CD14-positive monocyte (primary cell): ENCODE measurements around the gene CAMK1D. TPM values are rescaled to one million over a fixed set of nuclear protein-coding genes. Genes with fewer than 3 reads are reported as not detected.
"Not testable (repeated sequence)": the region's sequence is repeated elsewhere in the genome, so short reads cannot be mapped to it uniquely, and the experiment has no call there.

ENCODE experiments used
- DNase-seq, 3 donors: peaks; one replicate each; pipeline ENCODE4 v3.0.0-alpha.2; 2011 to 2022
- H2AFZ ChIP-seq: 2 replicates; pipeline ENCODE4 v1.6.0; 2012; ENCODE audit warnings: mild to moderate bottlenecking, low read depth, low read length, inconsistent platforms; ENCODE audit not compliant: insufficient read depth, poor library complexity, severe bottlenecking
- H3K27ac ChIP-seq, 2 donors: 1 replicate in 1 of 2; 2 replicates in 1 of 2; pipeline ENCODE4 v1.5.1; 2012 to 2013; ENCODE audit warnings: low read length in 2 of 2, control low read depth in 1 of 2, inconsistent platforms in 1 of 2, low read depth in 1 of 2, mild to moderate bottlenecking in 1 of 2
- H3K27me3 ChIP-seq, 2 donors: one replicate each; pipeline versions ENCODE4 v1.6.0 to v1.6.1; 2011 to 2013; ENCODE audit warnings: low read length in 2 of 2; ENCODE audit not compliant: control insufficient read depth in 2 of 2, insufficient read depth in 2 of 2
- H3K36me3 ChIP-seq, 2 donors: replicated peaks in 1 of 2; 1 replicate in 1 of 2; 2 replicates in 1 of 2; pipeline versions ENCODE4 v1.5.1 to v1.6.1; 2012 to 2013; ENCODE audit warnings: low read length in 2 of 2, control low read depth in 1 of 2, inconsistent platforms in 1 of 2, mild to moderate bottlenecking in 1 of 2; ENCODE audit not compliant: insufficient read depth in 2 of 2, control insufficient read depth in 1 of 2
- H3K4me1 ChIP-seq, 2 donors: 1 replicate in 1 of 2; 2 replicates in 1 of 2; pipeline versions ENCODE4 v1.5.1 to v1.6.1; 2012 to 2013; ENCODE audit warnings: low read length in 2 of 2, control low read depth in 1 of 2, inconsistent platforms in 1 of 2, mild to moderate bottlenecking in 1 of 2, moderate library complexity in 1 of 2; ENCODE audit not compliant: insufficient read depth in 2 of 2, control insufficient read depth in 1 of 2
- H3K4me2 ChIP-seq: replicated peaks from 2 replicates; pipeline ENCODE3; 2012; ENCODE audit warnings: low read length, moderate library complexity, mild to moderate bottlenecking; ENCODE audit not compliant: poor library complexity, severe bottlenecking; ENCODE audit errors: extremely low read depth
- H3K4me3 ChIP-seq, 3 experiments: fragments of 200-600 bp in 1 of 3; sonication (generic) in 1 of 3; replicated peaks in 1 of 3; 1 replicate in 2 of 3; 2 replicates in 1 of 3; pipeline ENCODE4 v1.5.1; 2011 to 2013; ENCODE audit warnings: low read length in 3 of 3, mild to moderate bottlenecking in 3 of 3, control low read depth in 2 of 3, low read depth in 2 of 3, inconsistent platforms in 1 of 3, moderate library complexity in 1 of 3
- H3K79me2 ChIP-seq: 2 replicates; pipeline ENCODE4 v1.6.0; 2012; ENCODE audit warnings: mild to moderate bottlenecking, control low read depth, inconsistent platforms, low read length, moderate library complexity; ENCODE audit not compliant: insufficient read depth
- H3K9ac ChIP-seq: 2 replicates; pipeline ENCODE4 v1.6.0; 2017; ENCODE audit warnings: low read length, mild to moderate bottlenecking; ENCODE audit not compliant: insufficient read depth, poor library complexity, severe bottlenecking
- H3K9me3 ChIP-seq, 2 donors: replicated peaks in 1 of 2; 1 replicate in 1 of 2; 2 replicates in 1 of 2; pipeline versions ENCODE4 v1.5.1 to v1.6.1; 2012 to 2013; ENCODE audit warnings: low read length in 2 of 2, control low read depth in 1 of 2; ENCODE audit not compliant: control insufficient read depth in 1 of 2, insufficient read depth in 1 of 2
- H4K20me1 ChIP-seq: 2 replicates; pipeline ENCODE4 v1.6.0; 2012; ENCODE audit warnings: mild to moderate bottlenecking, low read length, control low read depth, moderate library complexity; ENCODE audit not compliant: insufficient read depth
- H3K27ac Mint-ChIP-seq, 7 donors: one replicate each; pipeline ENCODE4 v1.8.0; 2020; ENCODE audit warnings: mild to moderate bottlenecking in 7 of 7, mixed read lengths in 7 of 7, moderate library complexity in 6 of 7, inconsistent platforms in 2 of 7
- H3K27me3 Mint-ChIP-seq, 3 donors: one replicate each; pipeline ENCODE4 v1.8.0; 2021 to 2022; ENCODE audit warnings: low read depth in 3 of 3, mild to moderate bottlenecking in 3 of 3, mixed read lengths in 3 of 3, moderate library complexity in 3 of 3, inconsistent platforms in 1 of 3
- H3K36me3 Mint-ChIP-seq, 2 donors: one replicate each; pipeline ENCODE4 v1.8.0; 2020; ENCODE audit warnings: mixed read lengths in 2 of 2, inconsistent platforms in 1 of 2, mild to moderate bottlenecking in 1 of 2
- H3K4me1 Mint-ChIP-seq: one replicate; pipeline ENCODE4 v1.8.0; 2020; ENCODE audit warnings: mild to moderate bottlenecking, mixed read lengths
- H3K4me3 Mint-ChIP-seq, 2 donors: one replicate each; pipeline ENCODE4 v1.8.0; 2020; ENCODE audit warnings: mild to moderate bottlenecking in 2 of 2, mixed read lengths in 2 of 2, moderate library complexity in 1 of 2
- H3K9me3 Mint-ChIP-seq, 7 donors: one replicate each; pipeline ENCODE4 v1.8.0; 2020 to 2022; ENCODE audit warnings: mixed read lengths in 7 of 7, mild to moderate bottlenecking in 6 of 7, moderate library complexity in 6 of 7, inconsistent platforms in 2 of 7
- CTCF ChIP-seq: fragments of 200-600 bp; IDR thresholded peaks from one replicate; pipeline ENCODE4 v1.8.0; 2022; ENCODE audit warnings: antibody characterized with exemption, mild to moderate bottlenecking
- WGBS: methylation state at CpG from one replicate; pipeline ENCODE4 v1.1.5; 2013; ENCODE audit warnings: missing lambda C conversion rate; ENCODE audit not compliant: insufficient coverage; 5-methylcytosine and 5-hydroxymethylcytosine counted together
- intact Hi-C, 2 donors: fragments of 100-400 bp; cut with micrococcal nuclease; formaldehyde crosslinking; loops; one replicate each; pipeline versions ENCODE4 v1.15.0 to v1.15.1; 2023
- polyA plus RNA-seq, 3 donors: library from polyadenylated mRNA; depleted of rRNA in 1 of 3; unstranded in 2 of 3; stranded (reverse) in 1 of 3; fragments of 300-500 nt in 2 of 3; fragments of >200 nt in 1 of 3; fragmentation: Illumina TruSeq in 2 of 3; gene quantifications; 1 replicate in 2 of 3; 2 replicates in 1 of 3; pipeline ENCODE4 v1.2.3, GENCODE V29; 2012 to 2021

CAMK1D gene
- polyA plus RNA-seq, 3 donors, result 6.7 to 11.8 (median 7.1) TPM

- peak in 2 of 3 donors; percentile 8 to 12 for DNase-seq
- Mint-ChIP-seq H3K27ac (peak overlapping the region in 1 of 7 donors; percentile 43), H3K4me1 (peaks cover 25% of the 10 kb centered on the region), H3K4me3 (peak overlapping the region in 1 of 2 donors; percentile 41), H3K27me3 (peaks cover 30 to 50% (median 37%) of the 10 kb centered on the region in 3 donors), H3K36me3 (peaks cover 3 to 8% of the 10 kb centered on the region in 2 donors), H3K9me3 (peaks cover 0 to 4% (median 0%) of the 10 kb centered on the region in 7 donors)
- no peak for TF ChIP-seq CTCF
- H3K36me3 ChIP-seq, result no peaks in the 10 kb centered on the region
- no peaks in the 10 kb centered on the region for H3K79me2 ChIP-seq
- intact Hi-C loops, result loop anchor here in 1 of 2 donors (5.0 kb wide), 1 partner anchor 91 kb away; no protein-coding TSS in a partner anchor
- peaks cover 18 to 19% of the 10 kb centered on the region in 2 donors for H3K4me1 ChIP-seq
- peaks cover 78% of the 10 kb centered on the region for H4K20me1 ChIP-seq
- no peak overlapping the region for H3K4me2 ChIP-seq
- H3K9ac ChIP-seq, result no peak overlapping the region
- WGBS, result 65% methylated on average over 3 of the region's 12 CpGs
- peaks cover 0 to 17% of the 10 kb centered on the region in 2 donors for H3K27me3 ChIP-seq
- H3K27ac ChIP-seq, result no peak overlapping the region
- H3K4me3 ChIP-seq, result no peak overlapping the region
- peaks cover 0 to 4% of the 10 kb centered on the region in 2 donors for H3K9me3 ChIP-seq
- no peak overlapping the region for H2AFZ ChIP-seq
These were observed 4.3 kb downstream of the CAMK1D start for GRCh38 chr10:12353399-12354242.

- not testable (repeated sequence) for H3K36me3 Mint-ChIP-seq, H3K27ac ChIP-seq, H3K9me3 Mint-ChIP-seq, H3K4me3 ChIP-seq, DNase-seq, H3K79me2 ChIP-seq, H2AFZ ChIP-seq, H3K9me3 ChIP-seq, H3K4me2 ChIP-seq, H3K4me3 Mint-ChIP-seq, H3K9ac ChIP-seq, H3K27ac Mint-ChIP-seq, H3K36me3 ChIP-seq
- intact Hi-C loops, result loop anchor here in 1 of 2 donors (5.0 kb wide), 1 partner anchor 92 kb away; no protein-coding TSS in a partner anchor
- H3K4me1 Mint-ChIP-seq, result peaks cover 27% of the 10 kb centered on the region
- Histone ChIP-seq H3K27me3 (peaks cover 0 to 17% of the 10 kb centered on the region in 2 donors), H3K4me1 (peaks cover 17 to 18% of the 10 kb centered on the region in 2 donors), H4K20me1 (peaks cover 89% of the 10 kb centered on the region)
- H3K27me3 Mint-ChIP-seq, result peaks cover 30 to 50% (median 37%) of the 10 kb centered on the region in 3 donors
- 75% methylated on average over 4 of the region's 7 CpGs for WGBS
These were observed 5.3 kb downstream of the CAMK1D start for GRCh38 chr10:12354696-12355095.
